Stimulated activated CD4-positive, alpha-beta T cell treated with anti-CD3 and anti-CD28 coated beads, Interleukin-1b, Interleukin-23, amount 100 ng/mL, for 4 hours (primary cell): ENCODE results near the gene DHRS7B.
"Not testable (repeated sequence)": the region's sequence is repeated elsewhere in the genome, so short reads cannot be mapped to it uniquely, and the experiment has no call there.

ENCODE experiments used
- DNase-seq, 2 donors: peaks; one replicate each; pipeline ENCODE4 v3.0.0-alpha.2; 2020; ENCODE audit warnings: low read depth in 2 of 2

DHRS7B gene

DNA sequence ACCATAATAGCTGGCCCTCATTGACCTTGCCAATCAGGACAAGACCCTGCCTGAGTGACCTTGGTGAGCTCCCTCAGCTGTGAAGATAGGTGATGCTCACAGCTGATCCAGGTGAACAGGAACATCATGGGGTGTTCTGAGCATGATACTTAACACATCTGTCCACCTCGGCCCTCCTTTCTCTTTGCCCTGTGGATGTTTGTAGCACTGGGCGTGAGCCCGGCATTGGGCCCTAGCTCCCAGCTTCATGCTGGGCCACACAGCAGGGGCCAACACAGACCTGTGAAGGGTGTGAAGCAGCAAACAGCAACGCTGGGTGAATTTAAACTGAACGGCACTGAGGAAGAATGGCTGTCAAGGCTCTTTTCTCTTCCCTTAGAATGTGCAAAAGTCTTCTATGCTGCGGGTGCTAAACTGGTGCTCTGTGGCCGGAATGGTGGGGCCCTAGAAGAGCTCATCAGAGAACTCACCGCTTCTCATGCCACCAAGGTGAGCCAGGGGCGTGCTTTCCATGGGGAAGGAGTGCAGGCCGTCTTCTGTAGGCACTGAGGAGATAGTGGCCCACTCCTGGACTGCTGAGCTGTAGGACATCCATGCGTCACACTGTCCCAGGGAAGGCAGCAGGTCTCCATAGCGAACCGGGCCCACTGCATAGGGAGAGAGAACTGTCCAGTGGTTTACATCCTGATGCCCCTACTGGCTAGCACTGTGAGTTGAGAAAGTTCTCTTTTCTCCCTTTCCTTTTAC lies 51.3 kb downstream of the DHRS7B start:
- DNase-seq, result no peak

DNA sequence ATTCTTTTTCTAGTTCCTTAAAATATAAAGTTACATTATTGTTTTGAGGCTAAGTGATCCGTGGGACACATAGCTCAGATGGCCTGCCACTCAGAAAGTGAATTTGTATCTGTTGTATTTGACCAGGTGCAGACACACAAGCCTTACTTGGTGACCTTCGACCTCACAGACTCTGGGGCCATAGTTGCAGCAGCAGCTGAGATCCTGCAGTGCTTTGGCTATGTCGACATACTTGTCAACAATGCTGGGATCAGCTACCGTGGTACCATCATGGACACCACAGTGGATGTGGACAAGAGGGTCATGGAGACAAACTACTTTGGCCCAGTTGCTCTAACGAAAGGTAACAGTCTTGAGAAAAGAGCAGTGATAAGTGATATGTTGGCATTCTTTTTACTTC lies 56.7 kb downstream of the DHRS7B start:
- DNase-seq, result no peak

DNA sequence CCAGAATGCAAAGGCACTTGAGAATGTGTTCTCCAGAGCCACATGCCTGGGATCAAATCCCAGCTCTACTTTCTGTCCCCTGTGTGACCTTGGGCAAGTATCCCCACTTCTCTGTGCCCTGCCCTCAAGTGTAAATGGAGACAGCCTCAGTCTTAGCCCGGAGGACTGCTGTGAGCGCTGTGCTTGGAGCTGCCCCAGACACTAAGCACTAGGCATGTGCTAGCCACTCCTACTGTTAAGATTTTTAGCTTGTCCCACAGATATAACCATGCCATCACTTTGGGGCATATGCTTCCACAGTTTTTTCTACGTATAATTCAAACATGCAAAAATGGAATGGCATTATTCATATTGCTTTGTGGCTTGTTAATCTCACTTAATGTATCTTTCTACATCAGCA lies 57.8 kb downstream of the DHRS7B start:
- DNase-seq, result no peak

DNA sequence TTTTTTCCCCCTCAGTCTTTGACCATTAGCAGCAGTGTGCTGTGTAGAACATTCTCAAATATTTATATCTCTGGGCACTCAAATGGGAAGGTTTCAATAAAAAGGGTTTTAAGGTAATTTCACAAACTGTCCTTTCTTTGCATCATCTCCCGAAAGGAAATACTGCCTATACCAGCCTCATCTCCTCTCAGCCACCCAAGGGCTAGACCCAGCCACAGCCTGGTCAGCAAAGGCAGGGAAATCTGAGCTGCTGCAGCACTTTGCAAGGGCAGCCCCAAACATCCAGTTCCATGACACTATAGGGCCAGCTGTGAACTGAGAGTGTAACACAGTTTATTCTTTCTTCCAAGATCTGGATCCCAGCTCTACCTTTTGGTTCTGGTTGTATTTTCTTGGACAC lies 58.3 kb downstream of the DHRS7B start:
- no peak for DNase-seq

DNA sequence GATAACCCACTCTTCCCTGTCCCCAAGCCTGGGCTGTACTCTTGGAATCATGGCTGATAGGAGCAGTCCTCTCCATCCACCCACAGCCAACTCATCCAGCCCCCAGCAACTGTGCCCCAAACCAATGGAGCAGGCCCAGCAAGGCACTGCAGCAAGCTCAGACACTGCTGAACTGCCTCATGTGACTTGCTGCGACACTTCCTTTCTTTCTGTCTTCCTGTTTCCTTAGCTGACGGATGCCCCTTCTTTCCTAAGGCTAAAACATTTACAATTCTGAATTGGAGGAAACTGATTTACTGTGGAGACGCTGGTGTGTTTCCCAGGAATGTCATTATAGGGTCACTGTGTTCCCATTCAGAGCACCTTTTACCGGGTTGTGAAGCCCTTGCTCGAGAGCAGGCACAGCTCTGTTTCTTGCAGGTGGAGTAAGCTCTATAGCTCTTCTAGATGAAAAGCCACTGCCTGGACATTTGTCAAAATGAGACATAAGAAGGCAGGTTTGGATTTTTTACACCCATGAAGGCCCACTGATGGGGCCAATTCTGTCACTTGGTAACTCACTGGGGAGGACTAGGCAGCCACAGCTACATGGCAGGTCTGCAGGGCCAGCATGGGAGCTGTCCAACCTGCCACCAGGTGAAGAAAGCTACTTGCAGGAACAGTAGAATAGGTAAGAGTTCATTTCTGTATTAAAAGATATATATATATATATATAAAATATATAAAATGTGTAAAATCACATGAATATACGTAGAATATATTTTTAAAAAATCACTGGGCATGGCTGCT lies 59.8 kb downstream of the DHRS7B start:
- DNase-seq, result no peak

DNA sequence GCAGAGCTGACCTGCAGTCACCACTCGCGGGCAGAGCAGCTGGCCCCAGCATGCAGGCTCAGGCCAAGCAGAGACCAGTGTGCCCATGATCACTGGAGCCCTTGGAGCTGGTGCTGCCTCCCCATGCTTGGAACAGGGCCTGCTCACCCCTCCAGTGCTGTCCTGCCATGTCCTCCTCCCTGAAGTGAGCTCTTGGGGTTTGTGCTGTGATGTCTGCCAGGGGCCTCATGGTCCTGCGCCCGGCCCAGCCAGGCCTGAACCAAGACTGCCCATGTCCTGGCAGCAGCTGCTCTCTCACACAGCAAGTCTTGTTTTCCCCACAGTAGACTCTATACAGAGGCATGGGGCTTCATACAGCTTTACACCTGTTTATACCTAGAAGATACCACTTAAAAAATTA lies 62.6 kb downstream of the DHRS7B start:
- DNase-seq, result no peak

DNA sequence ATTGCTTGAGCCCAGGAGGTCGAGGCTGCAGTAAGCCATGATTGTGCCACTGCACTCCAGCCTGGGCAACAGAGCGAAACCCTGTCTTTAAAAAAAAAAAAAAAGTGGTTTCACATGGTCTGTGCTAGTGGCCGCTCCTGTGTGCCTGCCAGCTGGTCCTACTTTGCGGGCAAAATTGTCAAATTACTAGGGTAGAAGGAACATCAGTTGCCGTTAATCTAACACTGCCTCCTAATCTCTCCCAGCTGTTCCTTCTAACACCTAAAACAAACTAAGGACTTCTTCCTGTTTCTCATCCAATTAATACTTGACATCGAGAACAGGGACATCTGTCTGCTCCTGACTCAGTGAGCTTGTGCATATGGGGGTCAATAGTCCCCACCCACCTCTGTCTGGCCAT lies 63.3 kb downstream of the DHRS7B start:
- no peak for DNase-seq

DNA sequence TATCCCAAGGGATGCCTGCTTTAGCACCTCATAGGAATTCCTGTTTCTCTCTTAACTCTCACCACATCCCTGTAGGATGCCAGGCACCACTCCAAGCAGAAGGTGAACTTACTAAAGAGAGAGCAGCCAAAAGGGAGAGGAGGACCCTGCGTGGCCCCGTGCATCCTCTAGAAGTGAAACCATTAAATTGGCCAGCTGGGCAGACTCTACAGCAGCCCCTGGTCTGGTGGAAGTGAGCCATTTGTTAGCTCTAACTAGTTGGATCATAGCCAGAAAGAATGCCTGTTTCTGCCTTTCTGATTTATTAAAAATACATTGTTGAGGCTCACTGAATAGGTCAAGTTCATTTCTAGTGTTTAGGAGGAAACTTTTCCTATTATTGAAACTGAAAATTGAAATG lies 64.9 kb downstream of the DHRS7B start:
- DNase-seq, result no peak

DNA sequence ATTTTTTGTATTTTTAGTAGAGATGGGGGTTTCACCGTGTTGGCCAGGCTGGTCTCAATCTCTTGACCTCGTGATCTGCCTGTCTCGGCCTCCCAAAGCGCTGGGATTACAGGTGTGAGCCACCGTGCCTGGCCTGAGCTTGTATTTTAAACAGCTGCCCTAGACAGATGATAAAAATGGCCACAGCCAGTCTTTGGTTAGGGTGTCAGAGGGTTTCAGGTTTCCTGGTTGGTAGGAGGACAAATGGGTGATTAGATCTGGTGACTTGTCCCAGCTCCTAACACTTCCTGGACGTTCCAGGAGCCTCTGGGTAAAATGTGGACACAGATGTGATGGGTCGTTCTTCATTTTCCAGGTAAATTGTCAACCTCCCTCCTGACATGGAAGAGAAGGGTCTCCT lies 65.7 kb downstream of the DHRS7B start:
- not testable (repeated sequence) for DNase-seq

DNA sequence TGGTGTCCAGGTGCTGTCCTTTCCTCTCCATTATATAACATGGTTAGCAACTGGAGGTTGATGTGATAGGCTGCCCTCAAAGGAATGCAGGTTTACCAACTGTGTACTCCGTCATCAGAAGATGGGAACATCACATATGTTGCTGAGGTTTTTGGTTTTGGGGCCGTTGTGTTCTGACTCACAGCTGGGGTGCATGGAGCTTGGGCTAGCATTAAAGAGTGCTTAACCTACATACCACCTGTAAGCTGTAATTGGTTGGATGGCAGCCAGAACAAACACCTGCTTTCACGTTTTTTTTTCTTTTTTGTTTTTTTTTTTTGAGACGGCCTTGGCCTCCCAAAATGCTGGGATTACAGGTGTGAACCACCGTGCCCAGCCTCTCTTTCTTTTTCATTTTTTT lies 66.3 kb downstream of the DHRS7B start:
- DNase-seq, result no peak

DNA sequence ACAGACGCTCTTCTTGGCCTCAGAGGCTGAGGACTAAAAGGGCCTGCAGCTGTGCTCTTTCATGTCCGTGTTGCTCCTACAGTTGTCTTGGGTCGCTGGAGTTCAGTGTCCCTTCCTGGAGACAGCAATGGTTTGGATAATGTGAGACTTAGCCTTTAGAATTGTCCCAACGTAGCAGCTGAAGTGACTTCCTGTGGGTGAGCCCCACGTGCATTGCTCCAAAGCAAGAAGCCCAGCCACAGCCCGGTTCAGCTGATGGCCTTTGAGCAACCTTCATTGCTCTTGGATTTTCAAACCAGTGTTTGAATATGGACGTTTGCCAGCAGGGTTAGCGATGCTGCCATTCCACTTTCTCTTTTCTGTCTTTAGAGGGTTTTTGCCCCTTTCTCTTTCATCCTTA lies 67.5 kb downstream of the DHRS7B start:
- DNase-seq, result no peak

DNA sequence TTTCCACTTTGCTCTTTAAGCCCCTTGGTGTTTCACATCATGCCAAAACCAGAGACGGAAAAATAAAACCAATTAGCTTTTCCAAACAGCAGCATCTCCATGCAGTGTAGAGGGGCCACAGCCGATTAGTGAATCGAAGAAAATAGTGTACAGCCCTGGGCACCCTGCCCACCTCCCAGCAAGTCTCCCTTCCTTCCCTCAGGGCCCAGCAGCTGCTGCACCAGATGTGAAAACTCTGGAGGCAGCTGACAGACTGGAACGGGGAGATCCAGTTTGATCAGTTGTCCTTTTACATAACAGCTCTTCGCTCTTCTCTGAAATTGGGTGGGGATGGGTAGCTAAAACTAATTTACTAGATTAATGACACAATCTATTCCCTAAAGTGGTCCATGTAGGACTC lies 67.9 kb downstream of the DHRS7B start:
- DNase-seq, result no peak

DNA sequence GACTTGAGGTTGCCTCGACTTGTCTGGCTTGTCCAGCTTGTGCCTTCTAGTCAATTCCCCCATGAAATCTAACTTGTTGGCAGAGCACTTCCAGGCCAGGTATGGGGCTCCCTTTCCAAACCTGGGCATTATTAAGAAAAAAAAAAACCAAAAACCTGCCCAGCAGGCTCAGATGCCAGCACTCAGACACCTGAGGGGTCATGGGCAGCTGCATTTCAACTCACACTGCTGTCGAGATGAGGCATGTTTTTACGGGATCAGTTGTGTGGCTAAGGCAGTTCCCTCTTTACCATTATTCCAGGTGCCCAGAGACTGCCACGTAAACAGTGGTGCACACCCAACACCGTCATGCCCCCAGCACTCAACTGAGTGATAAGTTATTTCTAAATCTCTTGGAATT lies 69.4 kb downstream of the DHRS7B start:
- DNase-seq, result no peak

DNA sequence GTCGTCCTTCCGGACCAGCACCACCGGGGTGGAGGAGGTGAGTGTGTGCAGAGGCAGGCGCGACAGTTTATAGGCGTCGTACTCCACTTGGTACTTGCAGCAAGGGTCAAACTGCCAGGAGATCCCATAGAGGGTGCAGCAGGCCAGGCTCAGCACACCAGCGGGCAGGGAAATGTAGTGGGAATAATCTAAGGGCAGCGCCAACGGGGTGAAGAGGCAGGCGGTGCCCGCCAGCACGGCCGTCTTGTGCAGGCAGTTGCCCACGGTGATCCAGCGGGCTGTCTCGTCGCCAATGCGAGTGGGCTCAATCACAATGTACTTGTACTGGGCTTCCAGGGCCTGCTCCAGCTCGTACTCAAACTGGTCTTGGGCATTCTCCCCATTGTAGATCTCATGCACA lies 71.6 kb downstream of the DHRS7B start:
- no peak for DNase-seq

DNA sequence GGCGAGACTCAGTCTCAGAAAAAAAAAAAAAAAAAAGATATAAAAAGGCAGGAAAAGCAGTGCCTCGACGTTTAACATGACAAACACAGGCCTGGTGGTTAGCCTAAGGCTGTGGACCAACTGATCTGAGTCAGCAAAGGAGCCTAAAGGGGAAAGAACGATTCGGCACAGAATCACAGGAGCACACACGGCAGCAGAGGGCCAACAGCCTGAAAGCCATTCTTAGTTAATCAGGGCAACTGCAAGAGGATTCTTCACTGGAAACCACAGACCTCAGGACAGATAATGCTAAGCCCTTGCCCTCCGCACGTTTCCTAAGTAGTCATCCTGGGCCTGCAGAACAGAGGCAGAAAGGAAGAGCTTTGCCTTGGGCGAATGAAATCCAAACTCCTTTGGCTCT lies 72.5 kb downstream of the DHRS7B start:
- no peak for DNase-seq

DNA sequence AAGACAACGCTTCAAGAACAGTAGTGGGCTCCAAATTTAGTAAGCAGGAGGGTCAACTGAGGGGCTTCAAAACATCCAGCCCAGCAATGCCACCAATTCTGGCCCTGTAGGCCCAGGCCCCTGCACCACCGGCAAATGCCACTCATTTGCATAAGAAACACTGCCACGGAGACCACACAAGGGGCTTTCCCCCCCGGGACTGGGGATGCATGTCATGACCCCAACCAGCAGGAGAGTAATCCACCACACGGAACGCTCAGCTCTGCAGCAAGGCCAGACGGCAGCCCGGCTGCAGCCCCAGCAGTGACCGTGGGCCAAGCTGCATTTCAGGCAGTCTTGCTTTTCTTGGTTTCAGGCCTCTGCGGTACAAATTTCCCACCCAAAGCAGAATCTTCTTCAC lies 73.1 kb downstream of the DHRS7B start:
- no peak for DNase-seq

DNA sequence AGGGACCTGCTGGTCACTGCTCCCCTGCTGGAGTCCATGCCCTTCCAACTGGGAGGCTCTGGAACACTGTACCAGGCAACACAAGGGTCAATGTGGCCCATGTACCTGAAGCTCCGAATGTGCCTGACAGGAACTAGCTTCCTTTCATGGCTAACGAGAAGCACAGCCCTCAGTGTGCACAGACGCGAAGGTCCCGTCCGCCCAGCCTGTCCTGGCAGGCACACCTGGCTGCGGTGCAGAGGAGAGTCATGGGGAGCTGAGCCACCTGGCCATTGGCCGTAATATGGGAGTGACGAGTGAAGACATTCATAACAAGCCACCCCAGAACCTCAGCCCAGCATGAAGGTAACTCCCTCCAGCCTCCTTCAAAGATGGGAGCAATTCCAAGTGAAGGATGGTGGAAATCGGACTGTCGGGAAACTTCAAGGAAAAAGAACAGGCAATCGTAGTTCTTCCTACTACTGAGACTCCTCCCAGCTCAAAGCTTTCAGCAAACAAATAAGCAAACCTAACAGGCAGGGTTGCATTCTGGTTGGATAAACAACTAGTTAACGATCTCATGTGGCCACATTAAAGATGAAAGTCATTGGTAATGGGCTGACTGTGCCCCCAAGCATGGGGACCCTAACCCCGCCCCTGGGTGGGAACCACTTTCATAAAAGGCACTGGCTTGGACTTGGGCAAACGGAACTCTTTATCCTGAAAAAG lies 74.0 kb downstream of the DHRS7B start:
- DNase-seq, result no peak

DNA sequence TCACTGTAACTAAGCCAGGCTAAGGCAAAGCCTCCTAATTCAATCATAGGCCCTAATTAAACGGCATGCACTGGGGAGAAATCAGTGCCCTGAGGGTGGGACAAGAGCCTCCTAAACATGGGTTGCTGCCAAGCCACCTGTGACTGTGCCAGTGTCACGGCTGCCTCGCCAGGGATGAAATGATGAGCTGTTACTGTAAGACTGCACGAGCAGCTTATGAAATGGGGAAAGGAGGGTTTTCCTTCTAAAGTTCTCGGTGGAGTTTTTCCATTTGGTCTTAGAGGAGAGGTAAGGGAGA lies 74.5 kb downstream of the DHRS7B start:
- DNase-seq, result no peak

DNA sequence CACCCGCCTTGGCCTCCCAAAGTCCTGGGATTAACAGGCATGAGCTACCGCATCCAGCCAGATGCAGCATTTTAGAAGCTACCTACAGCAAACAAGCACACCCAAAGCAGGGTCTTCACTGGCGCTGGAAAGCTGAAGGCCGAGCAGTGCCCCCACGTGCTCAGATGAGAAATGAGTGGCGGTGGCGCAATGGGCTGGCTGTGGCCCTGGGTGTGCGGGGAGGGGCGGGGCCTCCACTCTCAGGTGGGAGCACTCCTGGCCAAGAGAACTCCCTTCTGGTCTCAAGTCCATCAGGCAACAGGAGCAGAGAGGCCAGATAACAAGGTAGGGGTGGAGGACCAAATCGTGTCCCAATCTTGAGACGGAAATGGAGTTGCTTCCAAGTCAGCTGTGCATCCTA lies 75.1 kb downstream of the DHRS7B start:
- no peak for DNase-seq

DNA sequence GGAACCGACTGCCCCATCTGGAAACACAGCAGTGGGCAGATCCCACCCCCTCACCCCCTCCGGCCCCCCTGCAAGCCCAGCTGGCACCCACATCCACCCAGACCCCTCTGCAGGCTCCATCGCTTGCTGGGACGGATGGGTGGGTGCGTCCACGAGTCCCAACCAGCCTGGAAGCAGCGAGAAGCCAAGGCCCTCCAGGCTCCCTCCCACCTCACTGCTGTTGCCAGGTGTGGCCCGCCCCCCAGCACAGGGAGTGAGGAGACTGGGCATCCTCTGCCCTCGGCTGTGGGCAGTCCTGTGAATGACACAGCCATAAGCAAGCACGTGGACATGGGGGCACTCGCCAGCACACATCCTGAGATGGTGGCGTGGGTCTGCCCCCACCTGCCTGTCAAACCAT lies 75.7 kb downstream of the DHRS7B start:
- no peak for DNase-seq

DNA sequence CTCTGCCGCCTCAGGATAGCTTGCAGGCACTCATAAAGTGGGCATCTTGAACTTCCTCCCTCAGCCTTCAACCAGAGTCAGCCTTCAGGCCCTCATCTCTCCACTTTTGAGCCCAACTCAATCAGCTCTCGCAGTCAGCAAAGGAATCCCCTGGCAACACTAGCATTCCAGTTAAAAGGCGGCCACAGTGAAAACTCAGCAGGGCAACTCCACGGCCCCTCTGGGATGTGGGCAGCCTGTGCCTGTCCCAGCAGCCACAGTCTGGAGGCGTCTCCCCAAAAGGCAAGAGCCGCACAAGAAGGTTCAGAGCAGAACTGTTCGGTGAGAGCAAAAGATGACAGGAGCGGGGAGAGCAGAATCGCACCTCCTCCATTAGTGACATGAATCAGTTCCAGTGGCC lies 78.2 kb downstream of the DHRS7B start:
- DNase-seq, result no peak

DNA sequence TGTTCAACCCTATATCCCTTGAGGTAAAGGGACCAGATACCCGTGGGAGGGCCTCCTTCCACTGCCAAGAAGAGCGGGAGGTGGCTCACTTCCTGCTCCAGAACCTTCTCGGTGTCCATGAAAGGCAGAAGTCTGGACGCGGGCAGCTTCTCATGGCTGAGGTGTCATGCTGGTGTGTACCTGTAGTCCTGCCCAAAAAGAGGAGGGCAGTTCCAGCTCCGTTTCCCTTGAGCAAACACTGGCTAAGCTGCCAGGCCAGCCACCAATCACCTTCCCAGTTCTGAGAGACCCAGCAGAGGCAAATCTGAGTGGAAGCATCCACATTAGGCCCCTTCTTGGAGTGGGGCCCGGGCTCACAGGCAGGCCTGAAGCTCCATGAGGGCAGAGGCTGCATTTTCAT lies 81.6 kb downstream of the DHRS7B start:
- DNase-seq, result no peak

DNA sequence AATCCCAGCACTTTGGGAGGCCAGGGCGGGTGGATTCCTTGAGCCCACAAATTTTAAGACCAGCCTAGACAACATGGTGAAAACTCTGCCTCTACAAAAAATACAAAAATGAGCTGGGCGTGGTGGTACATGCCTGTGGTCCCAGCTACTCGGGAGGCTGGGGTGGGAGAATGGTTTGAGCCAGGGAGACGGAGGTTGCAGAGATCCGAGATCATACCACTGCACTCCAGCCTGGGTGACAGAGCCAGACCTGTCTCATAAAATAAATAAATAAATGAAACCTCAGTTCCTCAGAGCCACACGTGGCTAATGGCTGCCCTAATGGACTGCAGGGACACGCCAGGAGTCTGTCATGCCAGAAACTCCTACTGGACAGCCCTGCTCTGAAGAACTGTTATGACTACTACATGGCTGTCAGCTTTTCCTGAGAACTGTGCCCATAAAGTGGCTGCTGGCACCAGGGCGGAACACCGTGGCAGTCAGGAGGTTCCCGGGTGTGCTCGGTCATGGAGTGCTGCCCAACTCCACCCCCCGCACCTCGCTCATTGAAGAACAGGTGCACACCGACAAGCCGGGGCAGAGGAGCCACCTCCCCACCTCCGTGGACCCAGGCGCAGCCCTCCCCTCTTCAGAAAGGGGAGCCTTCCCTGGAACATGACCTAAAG lies 82.9 kb downstream of the DHRS7B start:
- DNase-seq, result no peak
